ENCODE results near the gene EPSTI1.
"Not testable (repeated sequence)": the region's sequence is repeated elsewhere in the genome, so short reads cannot be mapped to it uniquely, and the experiment has no call there.

EPSTI1 gene

DNA sequence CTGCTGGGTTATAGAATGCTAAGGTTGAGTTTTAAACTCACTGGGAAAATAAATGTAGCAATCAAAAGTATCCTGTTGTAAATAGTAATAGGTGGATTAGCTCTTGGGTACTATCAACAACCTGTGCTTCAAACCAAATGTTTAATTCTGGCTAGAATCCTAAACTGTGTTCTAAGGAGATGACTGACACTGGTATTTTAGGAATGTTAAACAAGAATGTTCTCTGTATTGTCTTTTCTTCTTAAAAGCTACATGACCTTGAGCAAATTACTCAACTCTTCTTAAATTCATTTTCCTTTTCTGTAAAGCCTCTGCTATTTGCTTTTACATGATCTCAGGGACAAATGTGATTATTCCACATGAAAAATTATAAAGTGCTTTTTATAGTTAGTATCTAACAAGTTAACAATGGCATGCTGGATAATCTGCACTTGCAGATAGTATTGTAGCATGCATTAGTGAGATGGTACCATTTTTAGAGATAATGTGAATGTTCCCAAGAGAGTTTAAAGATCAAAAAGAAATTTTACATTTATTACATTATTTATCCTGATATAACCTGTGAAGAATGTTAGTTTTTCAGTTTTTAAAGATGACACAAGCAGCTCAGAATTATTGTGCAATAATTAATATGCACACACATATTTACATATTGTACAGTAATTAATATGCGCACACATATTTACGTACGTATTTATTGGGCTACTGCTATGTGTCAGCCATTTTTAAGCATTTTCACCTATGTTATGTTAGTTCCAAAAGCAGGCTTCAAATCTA, 13.6 kb upstream of the EPSTI1 start:
- no peak for DNase-seq (ENCODE audit: low read depth in 2 of 2, low spot score in 1 of 2)

DNA sequence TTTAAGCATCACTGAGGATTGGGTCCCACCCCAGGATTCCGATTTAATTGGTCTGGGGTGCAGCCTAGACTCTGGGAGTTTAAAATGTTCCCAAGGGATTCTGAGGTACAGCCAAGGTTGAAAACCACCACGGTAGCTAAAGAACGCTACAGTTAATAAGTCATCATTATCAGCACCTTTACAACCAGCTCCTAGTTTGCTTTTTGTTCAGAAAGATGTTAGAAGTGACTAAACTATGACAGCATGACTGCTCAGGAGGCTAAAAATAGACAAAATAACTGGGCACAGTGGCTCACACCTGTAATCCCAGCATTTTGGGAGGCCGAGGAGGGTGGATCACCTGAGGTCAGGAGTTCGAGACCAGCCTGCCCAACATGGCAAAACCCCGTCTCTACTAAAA, 11.7 kb upstream of the EPSTI1 start:
- DNase-seq (ENCODE audit: low read depth in 2 of 2, low spot score in 1 of 2) = no peak

DNA sequence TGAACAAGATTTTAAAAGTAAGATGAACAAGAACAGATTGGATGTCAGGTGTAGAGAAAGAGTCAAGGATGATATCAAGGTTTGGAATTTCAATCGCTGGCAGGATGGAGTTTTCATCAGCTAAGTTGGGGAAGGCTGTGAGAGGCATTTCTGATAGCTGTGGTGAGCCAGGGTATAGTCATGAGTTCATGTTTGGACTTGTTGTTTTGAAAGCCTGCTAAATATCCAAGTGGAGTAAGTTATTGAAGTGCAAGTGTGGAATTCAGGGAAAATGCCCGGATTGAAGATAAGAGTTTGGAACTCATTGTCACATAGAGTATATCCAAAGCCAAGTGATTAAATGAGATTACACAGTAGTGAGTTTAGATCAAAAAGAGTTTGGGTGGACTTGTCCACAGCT, 11.0 kb upstream of the EPSTI1 start:
- no peak for DNase-seq (ENCODE audit: low read depth in 2 of 2, low spot score in 1 of 2)

DNA sequence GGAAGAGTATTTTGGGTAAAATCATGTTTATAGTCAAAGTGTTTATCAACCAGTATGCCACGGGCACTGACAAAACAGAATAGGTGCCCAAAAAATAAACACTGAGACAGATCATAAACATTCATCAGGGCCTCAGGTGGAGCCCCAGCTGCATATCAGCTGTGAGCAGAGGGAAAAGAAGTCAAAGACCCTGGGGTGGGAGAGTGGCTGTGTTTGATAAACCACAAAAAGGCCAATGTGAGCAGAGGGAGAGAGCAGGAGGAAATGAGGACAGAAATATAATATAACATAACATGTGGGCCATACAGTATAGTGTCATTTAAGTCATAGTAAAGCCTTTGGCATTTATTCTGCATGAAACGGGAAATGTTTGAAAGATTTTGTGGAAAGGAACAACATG, 10.0 kb upstream of the EPSTI1 start:
- no peak for DNase-seq (ENCODE audit: low read depth in 2 of 2, low spot score in 1 of 2)

DNA sequence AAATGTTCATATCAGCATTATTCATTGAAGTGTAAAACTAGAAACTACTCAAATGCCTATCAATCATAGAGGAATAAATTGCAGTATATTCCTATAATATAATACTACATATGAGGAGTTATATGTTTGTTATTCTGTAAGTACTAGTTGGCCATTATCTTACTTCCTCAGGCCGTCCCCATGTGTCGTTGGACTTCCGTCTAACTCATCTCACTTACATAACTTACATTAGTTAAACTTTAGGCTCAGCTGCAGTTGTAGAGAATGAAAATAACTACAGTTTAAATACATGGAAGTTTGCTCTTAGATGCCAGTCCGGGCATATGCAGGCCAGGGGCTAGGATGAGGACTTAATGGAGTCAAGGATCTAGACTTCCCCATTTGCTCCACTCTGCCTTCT, 8.6 kb upstream of the EPSTI1 start:
- no peak for DNase-seq (ENCODE audit: low read depth in 2 of 2, low spot score in 1 of 2)

DNA sequence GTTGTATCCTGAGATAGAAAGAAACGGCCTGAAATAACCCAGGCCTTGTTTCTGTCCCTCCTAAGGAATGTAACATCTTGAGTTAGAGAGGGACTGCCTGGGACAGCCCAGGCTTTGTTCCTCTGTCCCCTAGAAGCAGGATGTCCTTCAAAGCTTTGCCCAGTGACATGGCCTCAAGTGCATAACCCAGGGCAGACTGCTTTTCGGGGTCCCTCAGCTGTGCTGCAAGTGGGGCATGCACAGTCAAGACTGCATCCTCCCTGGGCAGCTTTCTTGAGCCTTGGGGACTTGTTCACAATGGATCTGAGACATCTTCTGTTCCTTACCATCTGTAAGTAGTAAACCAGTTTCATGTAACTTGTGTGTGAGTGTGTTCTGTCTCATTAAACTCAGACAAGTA, 7.5 kb upstream of the EPSTI1 start:
- DNase-seq (ENCODE audit: low read depth in 2 of 2, low spot score in 1 of 2) = no peak

DNA sequence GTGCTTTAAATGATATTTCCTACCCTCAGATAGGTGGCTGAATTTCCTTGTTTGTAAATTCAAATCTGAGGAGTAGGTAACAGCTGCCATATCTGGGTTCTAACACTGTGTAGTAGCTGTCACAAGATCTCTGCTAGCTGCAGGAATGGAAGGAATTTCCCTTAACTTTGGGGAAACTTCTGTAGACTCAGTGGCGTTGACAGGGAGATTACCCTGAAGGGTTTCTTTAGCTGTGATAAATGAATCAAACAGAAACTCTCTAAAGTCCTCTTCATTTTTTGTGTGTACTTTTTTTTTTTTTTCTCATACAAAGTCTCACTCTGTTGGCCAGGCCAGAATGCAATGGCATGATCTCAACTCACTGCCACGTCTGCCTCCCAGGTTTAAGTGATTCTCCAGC, 5.3 kb upstream of the EPSTI1 start:
- no peak for DNase-seq (ENCODE audit: low read depth in 2 of 2, low spot score in 1 of 2)

DNA sequence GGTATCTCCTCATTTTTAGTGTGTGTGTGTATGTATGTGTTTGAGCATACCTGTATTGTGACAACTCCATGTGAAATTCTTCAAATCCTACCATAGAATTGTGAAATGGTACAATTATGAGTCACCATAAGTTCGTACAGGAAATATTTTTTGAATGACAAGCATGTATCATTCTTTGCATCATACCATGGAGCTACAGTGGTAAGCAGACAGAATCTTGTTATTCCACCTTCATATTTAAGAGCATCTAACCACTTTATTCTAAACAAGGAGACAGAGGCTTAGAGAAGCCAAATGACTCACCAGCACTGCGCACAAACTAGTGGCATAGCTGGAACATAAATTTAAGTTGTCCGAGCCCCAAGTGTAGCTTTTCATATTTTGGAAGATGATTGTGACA, 4.5 kb upstream of the EPSTI1 start:
- no peak for DNase-seq (ENCODE audit: low read depth in 2 of 2, low spot score in 1 of 2)

DNA sequence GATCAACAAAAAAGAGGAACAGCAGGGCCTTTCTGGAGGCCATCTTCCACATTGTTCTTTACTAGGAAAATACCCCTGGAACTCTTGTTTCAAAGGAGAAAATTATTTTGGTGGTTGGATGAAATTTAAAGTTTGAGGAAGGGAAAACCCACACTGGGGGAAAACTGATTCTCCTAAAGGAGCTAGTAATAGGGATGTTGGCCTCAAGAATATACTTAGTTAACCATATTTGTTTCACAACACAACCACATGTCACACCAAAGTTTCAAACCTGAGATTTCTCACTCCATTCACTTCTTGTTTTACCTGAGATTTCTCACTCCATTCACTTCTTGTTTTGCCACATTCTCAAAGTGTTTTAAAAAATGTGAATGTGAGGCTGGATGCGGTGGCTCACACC, 2.8 kb upstream of the EPSTI1 start:
- no peak for DNase-seq (ENCODE audit: low read depth in 2 of 2, low spot score in 1 of 2)

DNA sequence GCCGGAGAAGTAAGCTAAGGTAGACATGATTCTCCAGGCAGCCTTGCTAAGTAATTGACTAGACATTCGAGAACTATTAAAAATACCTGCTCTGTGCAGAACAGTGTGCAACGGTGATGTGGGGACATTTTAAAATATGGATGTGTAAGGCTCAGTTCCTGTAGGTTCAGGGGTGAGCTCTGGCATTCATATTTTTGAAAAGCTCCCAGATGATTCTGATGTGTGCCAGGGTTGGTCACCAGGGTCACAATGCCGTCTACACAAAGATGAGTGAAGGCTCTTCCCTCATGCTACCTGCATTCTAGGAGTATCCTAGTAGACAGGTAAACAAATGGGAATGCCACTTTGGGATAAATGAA, 702 bp upstream of the EPSTI1 start:
- peak in 1 of 2 donors; percentile 1 for DNase-seq (ENCODE audit: low read depth in 2 of 2, low spot score in 1 of 2)

DNA sequence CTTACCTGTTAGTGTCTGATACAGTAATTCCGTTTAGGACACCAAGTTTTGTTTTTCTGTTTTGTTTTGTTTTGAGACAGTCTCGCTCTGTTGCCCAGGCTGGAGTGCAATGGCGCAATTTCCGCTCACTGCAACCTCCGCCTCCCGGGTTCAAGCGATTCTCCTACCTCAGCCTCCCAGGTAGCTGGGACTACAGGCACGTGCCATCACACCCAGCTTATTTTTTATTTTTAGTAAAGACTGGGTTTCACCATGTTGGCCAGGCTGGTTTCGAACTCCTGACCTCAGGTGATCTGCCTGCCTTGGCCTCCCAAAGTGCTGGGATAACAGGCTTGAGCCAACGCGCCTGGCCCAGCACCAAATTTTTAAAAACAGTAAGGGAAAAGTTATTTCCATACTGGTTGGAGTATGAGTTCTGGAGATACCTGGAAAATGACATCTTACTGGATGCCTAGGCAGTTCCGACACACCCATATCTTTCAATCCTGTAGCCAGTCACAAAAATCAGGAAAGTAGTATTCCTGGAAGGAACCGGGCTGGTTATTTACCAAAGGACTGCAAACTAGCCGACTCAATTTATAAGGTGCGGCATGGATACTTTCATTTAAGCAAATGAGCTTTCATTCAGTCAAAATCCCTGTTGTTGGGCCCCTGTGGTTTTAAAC, 676 bp downstream of the EPSTI1 start:
- not testable (repeated sequence) for DNase-seq (ENCODE audit: low read depth in 2 of 2, low spot score in 1 of 2)

DNA sequence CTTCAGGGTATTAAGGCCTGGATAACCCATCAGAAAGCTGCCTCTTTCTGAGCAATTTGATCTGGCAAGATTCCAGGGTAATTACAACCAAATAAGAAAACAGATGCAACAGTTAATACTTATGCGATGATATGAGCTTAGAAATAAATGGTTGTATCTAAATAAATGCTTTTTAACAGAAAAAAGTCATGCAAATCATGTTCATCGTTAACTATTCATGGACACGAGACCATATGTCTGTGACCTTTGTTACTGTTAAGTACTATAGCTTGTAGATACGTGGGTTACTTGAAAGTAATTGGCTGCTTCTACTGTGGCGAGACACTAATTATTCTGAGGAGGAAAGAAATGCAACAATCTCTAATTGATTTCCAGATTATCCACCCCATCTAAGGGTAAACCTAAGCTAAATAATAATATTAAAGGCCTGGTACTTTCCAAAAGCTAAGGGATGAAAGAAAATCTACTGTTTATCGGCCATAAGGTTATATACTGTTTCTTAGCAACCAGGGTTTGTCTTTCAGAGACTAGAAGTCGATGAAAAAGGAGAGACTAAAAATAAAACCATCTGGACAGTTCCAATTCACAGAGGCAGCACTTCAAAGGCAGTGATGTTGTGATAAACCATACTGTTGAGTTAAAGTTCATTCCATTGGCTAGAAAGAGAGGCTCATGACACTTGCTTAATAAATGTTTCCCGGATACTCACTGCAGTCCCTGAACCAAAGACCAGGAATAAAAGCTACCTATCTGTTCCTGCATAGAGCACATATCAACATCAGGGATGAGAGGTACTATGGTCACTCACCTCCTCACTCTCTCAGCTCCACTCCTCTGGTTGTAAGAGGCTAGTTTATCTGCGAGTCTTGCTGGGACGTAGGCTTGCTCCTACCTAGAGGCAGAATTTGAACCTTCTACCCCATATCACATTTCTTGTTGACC, 1.5 kb downstream of the EPSTI1 start:
- DNase-seq (ENCODE audit: low read depth in 2 of 2, low spot score in 1 of 2) = no peak

DNA sequence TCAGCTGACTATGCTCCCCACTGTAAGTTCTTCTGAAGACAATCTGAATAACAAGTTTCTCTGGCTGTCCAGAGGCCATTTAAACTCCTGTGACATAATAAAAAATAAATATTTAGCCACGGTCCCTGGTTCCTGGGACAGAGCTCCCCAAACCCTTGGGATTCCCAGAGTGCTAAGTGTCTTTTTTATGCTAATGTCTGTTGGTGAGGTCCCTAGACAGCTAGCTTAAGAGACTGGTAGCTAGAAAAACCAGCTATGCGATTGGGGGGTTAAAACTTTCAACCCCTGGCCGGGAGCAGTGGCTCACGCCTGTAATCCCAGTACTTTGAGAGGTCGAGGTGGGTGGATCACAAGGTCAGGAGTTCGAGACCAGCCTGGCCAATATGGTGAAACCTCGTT, 5.9 kb downstream of the EPSTI1 start:
- no peak for DNase-seq (ENCODE audit: low read depth in 2 of 2, low spot score in 1 of 2)

DNA sequence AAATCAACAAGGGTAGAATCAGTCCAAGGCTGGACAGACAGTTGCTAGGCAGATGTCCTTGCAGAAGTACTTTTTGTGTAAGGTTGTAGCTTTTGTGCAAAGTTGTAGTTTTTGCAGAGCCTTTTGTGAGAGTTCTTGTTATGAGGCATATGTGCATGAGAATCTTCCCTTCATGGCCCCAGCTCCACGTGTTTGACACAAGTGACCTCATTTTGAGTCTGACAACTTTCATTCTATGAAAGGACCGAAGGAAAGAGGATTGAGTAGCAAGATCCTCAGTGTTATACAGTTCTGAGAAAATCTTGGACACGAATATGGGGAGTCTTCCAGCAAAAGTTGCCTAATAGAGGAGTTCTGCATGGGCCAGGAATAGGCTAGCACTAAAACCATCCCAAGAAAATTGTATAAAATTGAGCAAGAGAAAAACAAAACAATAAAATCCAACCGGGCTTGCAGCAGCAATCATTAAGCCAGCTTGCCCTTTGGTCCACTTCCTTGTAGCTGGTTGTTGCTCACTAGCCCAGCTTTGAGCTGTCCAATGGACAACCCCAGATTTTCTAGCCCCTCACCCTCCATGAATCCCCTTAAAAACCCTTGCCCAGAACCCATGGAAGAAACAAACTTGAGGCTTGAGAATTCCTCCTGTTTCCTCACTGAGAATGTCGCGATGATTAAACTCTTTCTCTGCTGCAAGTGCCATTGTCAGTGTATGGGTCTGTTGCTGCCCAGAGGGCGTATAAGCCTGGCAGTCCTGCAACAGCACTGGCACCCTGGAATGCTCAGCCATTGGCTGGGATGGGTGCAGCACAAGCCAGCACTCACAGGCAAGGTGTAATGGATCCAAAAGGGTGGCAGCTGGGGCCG, 6.5 kb downstream of the EPSTI1 start:
- DNase-seq (ENCODE audit: low read depth in 2 of 2, low spot score in 1 of 2) = no peak

DNA sequence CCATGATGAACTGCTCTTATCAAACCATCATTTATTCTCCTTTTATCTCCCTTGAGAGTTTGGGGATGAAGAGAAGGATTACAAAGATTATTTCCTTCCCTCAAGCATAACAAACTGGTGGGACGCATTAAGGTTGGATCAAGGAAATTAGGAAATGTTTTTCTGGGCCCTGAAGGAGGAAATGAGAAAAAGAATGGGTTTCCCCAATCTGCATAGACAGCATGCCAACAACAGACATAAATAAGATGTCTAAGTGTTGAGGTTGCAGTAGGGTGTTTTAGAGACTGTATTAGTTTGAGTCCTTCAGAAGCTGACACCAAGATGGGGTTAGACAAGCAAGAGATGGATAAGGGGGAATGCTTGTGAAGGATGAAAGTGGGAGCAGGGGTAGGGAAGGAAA, 7.3 kb downstream of the EPSTI1 start:
- no peak for DNase-seq (ENCODE audit: low read depth in 2 of 2, low spot score in 1 of 2)

DNA sequence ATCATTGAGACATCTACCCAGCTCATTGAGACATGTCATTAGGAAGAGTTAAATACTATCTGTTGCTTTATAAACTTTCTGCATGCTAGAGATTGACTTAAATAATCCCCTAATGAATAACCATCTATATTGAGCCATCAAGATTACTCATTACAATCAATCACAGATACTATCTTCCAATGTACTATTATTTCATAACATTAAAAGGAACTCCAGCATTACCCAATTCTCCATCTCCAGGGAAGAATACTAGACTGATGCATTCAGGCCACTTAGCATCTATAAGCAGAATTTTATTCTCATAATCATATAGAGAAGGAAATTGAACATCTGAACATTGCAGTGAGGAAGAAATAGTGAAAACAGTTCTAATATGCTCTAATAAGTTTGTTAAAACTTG, 8.0 kb downstream of the EPSTI1 start:
- DNase-seq (ENCODE audit: low read depth in 2 of 2, low spot score in 1 of 2) = no peak

DNA sequence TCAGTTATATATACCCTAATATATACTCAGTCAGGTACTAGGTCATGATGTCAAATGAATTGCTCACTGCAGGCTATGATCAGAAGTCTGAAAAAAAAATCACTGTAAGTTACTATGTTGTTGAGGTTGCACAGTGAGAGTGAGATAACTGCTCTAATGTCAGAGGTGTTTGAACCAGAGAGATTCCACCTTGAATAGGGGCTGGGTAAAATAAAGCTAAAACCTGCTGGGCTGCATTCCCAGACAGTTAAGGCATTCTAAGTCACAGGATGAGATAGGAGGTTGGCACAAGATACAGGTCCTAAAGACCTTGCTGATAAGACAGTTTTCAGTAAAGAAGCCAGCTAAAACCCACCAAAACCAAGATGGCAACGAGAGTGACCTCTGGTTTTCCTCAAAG, 10.2 kb downstream of the EPSTI1 start:
- no peak for DNase-seq (ENCODE audit: low read depth in 2 of 2, low spot score in 1 of 2)

DNA sequence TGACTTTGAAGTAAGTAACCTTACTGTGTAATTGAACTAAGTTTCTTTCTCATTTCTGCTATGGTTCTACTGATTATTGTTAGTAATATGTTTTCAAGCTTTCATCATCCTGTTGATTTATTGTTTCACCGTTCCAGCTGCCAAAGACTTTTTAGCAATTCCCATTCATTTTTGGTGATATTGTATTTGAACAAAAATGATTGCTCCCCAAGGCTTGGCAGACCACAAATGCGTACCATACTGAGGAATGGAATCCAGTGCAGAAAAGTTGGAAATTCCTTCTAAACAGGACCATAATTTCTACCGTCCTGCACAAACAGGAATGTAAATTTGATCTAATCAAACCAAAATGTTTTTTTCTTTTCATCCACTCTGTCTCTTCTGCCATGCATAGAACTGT, 10.7 kb downstream of the EPSTI1 start:
- no peak for DNase-seq (ENCODE audit: low read depth in 2 of 2, low spot score in 1 of 2)

DNA sequence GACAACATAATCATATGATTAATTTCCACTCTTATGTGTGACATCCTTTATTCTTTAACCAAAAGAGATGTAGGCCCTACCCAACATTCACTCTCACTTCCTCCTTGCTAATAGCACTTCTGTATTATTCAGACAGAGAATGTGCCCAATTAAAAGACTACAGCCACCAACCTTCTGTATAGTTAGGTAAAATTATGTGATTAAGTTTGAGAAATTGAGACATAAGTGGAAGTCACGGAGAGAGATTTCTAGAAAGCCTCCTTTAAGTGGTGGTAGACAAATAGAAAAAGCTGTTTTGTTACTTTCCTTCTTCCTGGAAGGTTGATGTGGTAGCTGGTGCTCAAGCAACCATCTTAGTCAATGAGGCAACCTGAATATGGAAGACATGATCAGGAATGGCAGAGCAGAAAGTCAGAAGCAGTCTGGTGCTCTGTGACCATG, 14.8 kb downstream of the EPSTI1 start:
- no peak for DNase-seq (ENCODE audit: low read depth in 2 of 2, low spot score in 1 of 2)

DNA sequence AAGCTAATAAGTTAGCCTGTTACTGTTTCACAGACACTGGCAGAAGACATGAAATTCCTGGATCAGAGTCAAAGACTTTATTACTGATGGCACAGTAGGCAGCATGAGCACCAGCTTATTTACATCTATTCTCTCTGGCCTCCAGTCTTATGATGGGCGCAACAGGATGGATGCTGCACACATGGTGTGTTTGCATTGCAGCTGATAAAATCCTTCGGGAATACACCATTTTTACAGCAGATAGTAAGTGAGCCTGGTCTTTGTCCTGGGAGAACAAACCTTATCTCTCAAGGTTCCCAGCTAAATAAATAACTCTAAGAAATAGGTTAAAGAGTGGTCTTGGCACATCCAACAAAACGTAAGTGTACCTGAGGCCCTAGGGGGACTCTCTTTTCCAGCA, 16.0 kb downstream of the EPSTI1 start:
- DNase-seq (ENCODE audit: low read depth in 2 of 2, low spot score in 1 of 2) = no peak

DNA sequence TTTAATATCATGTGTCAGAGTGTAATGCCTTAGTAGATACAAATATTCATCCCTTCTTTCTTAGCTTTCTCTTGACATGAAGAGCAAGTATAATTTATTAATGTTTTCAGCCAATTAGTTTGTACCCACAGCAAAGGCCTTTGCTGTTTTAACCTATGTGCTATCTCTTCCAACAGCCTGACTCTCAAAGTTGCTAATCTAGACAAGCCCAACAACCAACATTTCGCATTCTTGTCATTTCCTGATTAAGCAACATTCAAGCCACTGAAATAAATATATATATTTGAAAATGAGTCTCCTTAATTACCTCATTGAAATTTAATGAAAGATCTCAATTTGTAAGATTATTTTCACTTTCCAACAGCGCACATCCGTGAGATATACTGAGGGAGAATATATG, 18.5 kb downstream of the EPSTI1 start:
- no peak for DNase-seq (ENCODE audit: low read depth in 2 of 2, low spot score in 1 of 2)
